AG09319 (cell line): ENCODE measurements around the gene SIGLEC14.

ENCODE experiments used
- DNase-seq: peaks from one replicate; pipeline ENCODE4 v3.0.0-alpha.2; 2010; ENCODE audit warnings: low read depth; ENCODE audit errors: extremely low read depth
- TF ChIP-seq, protein P1 (sequence below): IDR thresholded peaks from 2 replicates; pipeline ENCODE4 v1.5.1; 2011; ENCODE audit warnings: low read depth, mild to moderate bottlenecking, inconsistent platforms, low read length, moderate library complexity

The SIGLEC14 gene

DNA sequence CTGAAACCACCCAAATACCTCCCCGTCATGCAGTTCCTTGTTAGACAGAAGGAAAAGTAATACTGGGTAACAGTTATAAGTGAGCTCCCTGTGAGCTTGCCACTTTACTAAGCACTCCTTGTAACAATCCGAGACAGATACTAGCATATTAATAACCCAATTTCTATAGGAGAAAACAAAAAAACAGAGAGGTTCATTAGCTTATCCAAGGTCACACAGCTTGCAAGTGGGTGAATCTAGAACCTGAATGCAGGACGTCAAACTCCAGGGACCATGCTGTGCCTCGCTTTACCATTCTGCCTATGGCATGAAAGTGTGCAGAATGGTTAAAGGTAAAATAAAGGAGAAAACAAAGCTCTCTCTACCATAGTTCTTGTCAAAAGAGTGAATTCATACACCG is 31.8 kb downstream of the SIGLEC14 start:
- DNase-seq, result no peak
- TF ChIP-seq, protein P1, sequence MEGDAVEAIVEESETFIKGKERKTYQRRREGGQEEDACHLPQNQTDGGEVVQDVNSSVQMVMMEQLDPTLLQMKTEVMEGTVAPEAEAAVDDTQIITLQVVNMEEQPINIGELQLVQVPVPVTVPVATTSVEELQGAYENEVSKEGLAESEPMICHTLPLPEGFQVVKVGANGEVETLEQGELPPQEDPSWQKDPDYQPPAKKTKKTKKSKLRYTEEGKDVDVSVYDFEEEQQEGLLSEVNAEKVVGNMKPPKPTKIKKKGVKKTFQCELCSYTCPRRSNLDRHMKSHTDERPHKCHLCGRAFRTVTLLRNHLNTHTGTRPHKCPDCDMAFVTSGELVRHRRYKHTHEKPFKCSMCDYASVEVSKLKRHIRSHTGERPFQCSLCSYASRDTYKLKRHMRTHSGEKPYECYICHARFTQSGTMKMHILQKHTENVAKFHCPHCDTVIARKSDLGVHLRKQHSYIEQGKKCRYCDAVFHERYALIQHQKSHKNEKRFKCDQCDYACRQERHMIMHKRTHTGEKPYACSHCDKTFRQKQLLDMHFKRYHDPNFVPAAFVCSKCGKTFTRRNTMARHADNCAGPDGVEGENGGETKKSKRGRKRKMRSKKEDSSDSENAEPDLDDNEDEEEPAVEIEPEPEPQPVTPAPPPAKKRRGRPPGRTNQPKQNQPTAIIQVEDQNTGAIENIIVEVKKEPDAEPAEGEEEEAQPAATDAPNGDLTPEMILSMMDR, result no peak

DNA sequence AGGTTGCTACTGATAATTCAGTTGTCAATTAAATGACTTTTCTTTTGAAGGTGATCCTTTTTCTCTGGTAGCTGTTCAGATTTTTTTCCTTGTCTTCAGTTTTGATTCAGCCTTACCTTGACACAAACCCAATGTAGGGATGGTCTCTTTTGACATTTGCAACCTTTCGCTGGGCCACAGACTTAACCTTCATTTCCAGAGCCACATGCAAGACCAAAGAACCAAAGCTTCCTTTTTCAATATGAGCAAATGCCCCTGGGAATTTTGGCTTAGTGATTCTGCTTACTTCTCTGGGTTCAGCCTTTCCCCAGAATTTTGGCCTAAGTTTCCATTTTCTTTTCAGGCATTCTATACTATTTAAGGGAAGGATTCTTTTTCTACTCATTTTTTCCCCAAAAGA is 36.0 kb downstream of the SIGLEC14 start:
- no peak for DNase-seq
- TF ChIP-seq, protein P1, result no peak

DNA sequence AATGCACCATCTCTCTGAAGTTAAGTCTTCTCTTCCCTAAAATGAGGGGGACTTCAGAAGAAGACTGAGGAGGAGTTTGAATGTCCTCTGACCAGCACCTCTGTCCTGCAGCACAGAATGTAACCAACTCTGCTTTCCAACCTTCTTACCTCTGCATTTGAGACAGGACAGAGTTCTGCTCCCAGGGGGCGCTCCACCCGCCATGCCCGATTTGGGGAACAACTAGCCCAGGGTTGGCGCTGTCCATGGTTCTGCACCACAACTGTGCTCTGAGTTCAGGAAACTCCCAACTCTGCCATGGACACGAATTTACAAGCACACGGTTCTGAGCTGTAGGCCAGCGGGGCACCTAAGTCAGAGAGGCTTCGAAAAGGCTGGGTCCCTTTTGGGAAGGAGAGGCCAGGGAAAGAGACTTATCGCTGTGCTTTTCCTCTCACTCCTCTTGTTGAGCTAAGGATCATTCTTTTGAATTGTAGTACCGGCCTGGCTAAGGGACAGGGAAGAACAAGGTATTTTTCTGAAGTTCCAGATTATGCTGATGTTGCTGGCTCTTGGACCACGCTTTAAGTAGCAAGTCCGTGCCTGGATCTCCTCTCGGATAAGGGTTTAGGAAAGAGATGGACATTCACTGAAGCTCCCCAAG is 38.6 kb downstream of the SIGLEC14 start:
- DNase-seq, result peak; percentile 7
- TF ChIP-seq, protein P1, result peak; percentile 70

DNA sequence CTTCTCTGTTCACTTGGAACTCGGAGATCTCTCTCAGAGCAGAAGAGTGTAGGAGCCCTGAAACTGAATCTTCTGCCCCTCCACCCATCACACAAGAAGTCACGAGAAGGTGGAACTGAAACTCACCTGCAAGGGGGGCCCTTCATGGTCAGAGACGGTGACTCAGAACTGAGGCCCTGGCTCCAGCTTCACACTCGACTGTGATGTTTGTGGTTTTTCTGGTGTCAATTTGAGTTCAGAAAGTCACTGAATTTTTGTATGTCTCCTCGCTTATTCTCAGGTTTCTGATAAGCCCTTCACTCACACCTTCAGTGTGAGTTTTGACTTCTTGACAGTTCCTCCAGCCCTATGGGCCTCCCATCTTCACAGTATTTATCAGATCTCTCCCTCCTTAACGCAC is 39.5 kb downstream of the SIGLEC14 start:
- no peak for DNase-seq
- TF ChIP-seq, protein P1, result no peak

DNA sequence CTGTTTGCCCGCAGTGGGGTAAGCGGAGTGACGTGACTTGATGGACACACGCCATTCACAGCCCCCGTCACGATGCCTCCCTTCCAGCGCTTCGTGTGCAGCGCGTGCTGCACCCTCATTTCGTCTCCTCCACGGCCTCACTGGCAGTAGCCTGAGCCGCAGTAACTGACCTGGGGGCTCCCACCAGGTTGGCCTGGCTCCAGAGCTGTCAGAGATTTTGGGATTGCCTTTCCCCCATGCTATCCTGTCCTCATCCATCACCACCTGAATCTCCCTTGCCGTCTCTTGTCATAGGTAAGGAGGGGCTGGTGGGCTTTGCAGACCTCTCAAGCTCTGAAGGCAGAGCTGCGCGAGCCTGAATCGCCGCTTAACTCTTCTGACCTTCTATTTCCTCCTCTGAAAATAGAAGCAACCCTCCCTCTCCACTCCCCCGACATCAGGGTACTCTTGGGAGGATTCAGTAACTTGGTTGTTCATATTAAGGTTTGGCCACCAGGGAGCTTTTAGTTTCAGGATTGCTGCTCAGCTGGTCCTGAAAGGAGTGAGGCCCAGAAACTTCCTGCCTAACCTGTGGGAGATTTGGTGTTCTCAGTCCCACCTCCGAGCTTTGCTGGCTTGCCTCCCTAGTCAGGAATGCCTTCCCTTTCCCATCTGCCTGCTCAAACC is 44.3 kb downstream of the SIGLEC14 start:
- no peak for DNase-seq
- TF ChIP-seq, protein P1, result no peak

DNA sequence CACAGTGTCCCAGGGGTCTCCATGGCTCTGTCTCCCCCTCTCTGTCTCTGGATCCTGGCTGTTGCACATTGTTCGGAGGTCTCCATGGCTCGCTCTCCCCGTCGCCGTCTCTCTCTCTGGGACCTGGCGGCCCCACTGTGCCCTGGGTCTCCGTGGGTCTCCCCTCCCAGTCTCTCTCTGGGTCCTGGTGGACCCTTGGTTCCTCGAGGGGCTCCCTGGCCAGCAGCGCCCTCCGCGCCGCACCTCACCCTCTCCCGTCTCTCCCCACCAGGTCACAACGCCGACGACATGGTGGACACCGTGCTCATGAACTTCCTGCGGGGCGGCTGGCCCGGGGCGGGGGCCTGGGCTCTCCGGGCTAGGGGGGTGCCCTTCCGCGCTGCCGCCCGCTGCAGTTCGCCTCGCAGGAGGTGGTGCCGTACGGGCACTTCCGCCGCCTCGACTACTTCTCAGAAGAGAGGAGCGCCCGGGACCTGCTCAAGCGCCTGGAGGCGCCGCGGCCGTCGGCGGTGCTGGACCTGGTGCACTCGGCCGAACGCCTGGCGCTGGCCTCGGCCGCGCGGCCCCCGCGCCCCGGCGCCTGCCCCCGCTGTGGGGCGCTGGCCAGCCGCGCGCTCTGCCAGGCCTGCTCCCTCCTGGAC is 45.6 kb downstream of the SIGLEC14 start:
- DNase-seq, result no peak

More for the DNA sequence above, 45.6 kb downstream of the SIGLEC14 start:
- TF ChIP-seq, protein P1, result no peak
